GM18505 (cell line): Measurements from ENCODE around the gene NME9.

Experiments used
- ATAC-seq: cut with Tn5 transposase; IDR thresholded peaks from one replicate; pipeline ENCODE4 v1.9.1; 2021; ENCODE audit not compliant: unreplicated experiment
- POLR2A ChIP-seq: IDR thresholded peaks from 4 replicates; pipeline ENCODE4 v1.6.1; 2011; ENCODE audit warnings: borderline replicate concordance; ENCODE audit not compliant: insufficient read depth, insufficient read length; ENCODE audit errors: extremely low read depth

Gene NME9

DNA sequence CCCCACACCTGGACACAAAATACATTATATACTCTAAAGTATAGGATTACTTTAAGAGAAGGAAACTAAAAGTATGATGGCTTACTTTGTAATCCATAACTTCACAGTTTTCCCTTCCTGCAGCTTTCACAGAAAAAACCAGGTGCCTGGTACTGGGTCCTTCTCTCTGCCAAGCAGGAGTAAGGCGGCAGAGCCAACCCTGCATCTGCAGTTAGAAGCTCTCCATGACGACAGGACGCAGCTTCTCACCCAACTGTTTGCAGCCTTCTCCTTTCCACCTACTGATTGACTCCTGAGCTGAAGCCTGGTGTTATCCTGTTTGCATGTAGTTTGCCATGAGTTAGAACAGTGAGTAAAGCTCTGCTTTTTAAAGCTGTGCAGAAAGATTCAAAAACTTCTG, 25.4 kb upstream of the NME9 start:
- TF ChIP-seq POLR2A: no peak

GRCh38 chr3:138354376-138354775, 24.7 kb upstream of the NME9 start:
- ATAC-seq: no peak
- TF ChIP-seq POLR2A: no peak

More for the DNA sequence above, 25.4 kb upstream of the NME9 start:
- no peak for ATAC-seq

DNA sequence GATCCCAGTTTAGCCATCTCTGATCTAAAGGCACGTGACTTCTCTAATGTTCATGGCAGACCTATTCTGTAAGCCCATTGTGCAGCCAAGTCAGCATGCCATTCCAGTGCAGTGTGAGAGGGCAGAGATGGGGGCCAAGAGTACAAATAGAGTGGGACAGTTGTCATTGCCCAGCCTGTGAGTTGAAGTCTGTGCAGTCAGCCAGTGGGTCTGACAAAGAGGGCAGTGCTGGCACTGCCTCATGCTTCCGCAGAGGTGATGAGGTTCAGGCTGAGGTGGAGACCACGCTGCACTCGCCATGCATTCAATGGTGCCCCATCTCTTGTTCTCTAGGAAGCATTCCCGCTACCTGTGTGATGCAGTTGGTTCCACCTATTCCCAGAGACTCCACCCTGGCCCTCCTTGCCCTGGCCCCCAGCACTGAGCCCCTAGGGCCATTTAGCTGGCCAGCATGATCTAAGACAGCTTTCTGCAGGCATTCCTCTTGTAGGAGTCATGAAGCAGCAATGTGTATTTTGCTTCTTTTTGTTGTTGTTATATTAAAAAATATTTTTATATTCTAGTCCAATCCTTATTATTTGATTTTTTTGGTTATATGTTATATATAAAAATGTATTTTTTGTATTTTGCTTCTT, 22.4 kb upstream of the NME9 start:
- no peak for ATAC-seq
- no peak for TF ChIP-seq POLR2A

GRCh38 chr3:138351151-138351550, 21.5 kb upstream of the NME9 start:
- TF ChIP-seq POLR2A: no peak
- no peak for ATAC-seq

DNA sequence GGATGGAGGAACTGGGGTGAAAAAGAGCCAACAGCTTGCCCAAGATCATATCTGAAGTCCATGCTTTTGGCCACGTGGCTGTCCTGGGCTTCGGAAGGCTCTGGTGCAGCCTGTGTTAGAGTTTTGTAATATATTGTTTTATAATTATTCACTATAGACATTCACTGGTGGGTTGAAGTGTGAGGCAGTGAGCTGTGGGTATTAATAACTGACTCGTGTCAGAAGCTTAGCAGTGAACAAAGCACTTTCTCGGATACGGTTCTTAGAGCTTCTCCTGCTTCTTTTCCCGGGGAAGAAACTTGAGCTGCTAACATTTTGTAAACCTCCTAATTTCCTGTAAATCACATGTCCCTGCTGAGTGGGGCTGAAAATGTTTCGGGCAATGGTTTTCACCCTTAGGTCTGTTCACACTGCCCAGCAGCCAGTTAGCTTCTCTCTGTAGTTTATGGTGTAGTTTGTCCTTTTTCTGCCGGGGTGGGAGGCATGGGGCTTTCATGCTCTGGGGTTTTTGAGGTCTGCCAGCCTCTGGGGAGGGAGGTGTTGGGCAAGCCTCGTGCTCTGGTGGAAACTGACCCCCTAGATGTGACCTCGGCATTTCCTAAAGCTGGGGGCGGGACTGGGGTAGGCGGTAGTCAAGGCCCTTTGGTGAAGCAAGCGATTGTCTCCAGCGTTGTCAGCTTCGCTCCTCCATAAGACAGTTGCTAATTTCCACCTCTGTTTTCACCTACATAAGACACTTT, 20.4 kb upstream of the NME9 start:
- ATAC-seq: no peak
- no peak for TF ChIP-seq POLR2A

DNA sequence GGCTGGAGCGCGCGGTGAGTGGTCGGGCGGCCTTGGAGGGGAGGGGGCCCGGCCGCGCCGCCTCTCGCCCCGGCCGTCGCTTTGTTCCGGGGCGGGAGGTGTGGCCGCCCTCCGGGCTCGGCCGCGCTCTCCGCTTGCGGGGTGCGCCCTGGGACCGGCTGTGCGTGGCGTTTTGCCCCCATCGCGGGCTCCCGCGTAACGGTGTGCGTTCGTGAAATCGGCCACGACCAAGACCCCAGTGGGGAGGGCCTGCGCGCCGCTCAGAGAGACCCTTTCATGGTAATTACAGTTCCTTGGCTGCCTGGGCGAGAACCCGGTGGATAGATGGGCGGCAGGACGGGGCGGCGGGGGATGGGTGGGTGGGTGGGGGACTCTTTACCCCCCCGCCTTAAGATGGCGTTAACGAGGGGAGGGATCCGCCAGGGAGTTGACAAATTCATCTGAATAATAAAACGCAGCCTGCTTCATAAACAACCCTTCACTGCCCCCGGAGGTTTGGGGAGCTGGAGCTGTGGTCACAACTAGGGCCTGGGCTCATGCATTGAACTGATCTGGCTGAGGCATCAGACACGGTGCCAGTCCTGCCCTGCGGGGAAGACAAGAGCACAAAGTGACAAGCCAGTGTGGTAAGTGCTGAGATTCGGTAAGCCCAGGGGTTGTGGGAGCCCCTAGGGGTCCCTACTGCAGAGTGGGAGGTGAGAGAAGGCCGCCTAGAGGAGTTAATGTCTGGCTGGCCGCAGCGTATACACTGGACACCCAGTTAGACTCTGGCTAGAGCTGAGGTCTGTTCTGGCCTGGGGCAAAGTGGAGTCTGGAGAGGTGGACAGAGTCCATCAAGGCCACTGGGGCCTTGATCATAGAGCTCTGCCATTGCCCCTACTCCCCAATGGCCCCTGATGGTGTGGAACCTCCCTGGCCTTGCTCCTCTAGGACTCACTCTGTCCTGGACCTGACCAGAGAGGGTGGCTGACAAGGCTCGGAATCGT, 19.4 kb upstream of the NME9 start:
- ATAC-seq: no peak
- no peak for TF ChIP-seq POLR2A

- ATAC-seq: no peak
- no peak for TF ChIP-seq POLR2A
Measured at GRCh38 chr3:138347960-138348753, 18.5 kb upstream of the NME9 start, which contains the start of gene MRAS. TSS of gene MRAS (plus strand) at chr3:138348579. CDS start at chr3:138372884, 24,305 bp downstream.

- no peak for TF ChIP-seq POLR2A
- no peak for ATAC-seq
Measured at GRCh38 chr3:138344754-138345153, 15.1 kb upstream of the NME9 start.

DNA sequence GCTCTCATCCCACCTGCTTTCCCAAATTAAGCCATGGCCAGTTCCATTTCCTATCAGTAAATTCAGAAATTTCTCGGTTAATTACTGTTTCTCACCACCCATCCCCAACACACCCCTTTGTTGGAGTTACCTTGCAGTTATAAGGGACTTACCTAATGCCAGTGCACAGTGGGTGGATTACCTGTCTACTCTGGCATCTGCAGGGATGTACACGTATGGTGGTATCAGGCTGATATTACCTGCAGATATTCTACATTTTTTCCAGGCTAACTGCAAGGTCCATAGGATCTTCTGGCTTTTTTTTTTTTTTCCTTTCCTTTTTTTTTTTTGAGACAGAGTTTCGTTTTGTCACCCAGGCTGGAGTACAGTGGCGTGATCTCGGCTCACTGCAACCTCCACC, 10.9 kb upstream of the NME9 start:
- no peak for ATAC-seq
- no peak for TF ChIP-seq POLR2A

GRCh38 chr3:138338811-138339210, 9.2 kb upstream of the NME9 start:
- no peak for TF ChIP-seq POLR2A
- ATAC-seq: no peak

GRCh38 chr3:138338244-138338643, 8.6 kb upstream of the NME9 start:
- no peak for TF ChIP-seq POLR2A

DNA sequence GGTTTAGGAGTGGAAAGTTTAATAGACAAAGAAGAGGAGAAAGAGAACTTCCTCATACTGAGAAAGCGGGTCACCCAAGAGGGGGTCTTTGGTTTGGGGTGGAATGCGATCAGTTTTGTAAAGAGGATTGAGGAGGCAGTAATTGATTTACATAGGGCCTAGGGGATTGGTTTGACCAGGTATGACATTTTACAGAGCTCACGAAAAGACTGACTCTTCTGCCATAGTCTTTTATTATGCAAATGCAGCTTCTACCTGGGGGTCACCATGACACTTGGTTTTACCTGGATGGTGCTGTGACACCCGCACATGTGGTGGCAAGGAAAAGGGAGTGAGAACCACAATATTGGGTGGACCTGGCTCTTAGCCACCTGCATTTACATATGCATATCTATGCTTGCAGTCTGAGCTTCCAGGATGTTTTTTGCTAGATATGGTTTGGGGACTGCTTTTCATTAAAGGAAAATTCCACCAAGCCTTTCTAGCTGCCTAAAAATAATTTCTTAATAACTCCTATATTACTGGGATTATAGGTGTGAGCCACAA, 6.9 kb upstream of the NME9 start:
- TF ChIP-seq POLR2A: no peak
- ATAC-seq: no peak

More at GRCh38 chr3:138338244-138338643, 8.6 kb upstream of the NME9 start:
- no peak for ATAC-seq
